ENCODE results near the gene ABHD12B. TPM values are rescaled to one million over a fixed set of nuclear protein-coding genes. Genes with fewer than 3 reads are reported as not detected.

ABHD12B gene
- total and polyA plus RNA-seq, 9 of the 15 experiments (the other 6 are each of a cell fraction or from before 2014, with no cell fraction given) = not detected

DNA sequence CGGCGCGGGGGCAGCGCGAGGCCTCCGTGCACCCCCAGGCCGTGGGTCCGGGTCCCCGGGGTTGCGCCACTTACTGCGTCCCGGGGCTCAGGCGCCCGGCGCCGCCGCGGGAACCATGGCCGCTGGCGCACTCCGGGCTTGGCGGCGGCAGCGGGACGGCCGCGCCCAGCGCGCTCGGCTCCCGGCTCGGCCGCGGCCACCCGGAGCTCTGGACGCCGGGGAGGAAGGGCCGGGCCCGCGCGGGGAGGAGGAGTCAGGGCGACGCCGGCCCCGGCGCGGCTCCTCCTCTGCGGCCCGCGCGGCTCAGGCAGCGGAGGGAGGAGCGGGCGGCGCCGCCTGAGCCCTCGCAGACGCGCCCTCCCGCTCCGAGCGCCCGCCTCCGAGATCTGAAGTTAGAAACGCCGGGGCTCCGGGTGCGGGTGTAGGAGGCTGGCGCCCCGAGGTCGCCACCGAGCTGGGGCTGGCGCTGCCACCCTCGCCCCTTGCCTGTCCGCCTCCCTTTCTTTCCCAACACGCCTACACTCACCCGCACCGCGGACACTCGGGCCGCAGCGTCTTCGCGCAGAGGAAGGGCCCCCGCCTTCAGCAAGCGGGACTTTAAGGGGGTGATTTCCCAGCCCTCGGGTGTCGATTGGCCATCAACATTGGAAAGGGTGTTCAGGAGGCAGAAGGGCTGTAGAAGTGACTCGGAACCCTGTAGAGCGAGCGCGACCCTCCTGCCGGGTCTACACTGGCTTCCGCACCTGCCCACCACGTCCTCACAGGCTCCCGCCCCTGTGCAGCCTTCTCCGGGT, 40.7 kb upstream of the ABHD12B start, which contains the start of gene NIN:
NIN (minus strand) TSS at position 231 of the 794 bp plus-strand sequence. CDS start 9,106 bp downstream, outside the sequence.
- ChIA-PET CTCF (ENCODE audit: low intra/inter-chr PET ratio) (no interaction called here), POLR2A (no interaction called here)
- BruUV-seq (replicated peaks) = no TSS peak
- Histone ChIP-seq H3K27ac (ENCODE audit: extremely low read depth, low read depth, low read length) (no peak within 1 kb of the TSS), H3K9me1 (ENCODE audit: control insufficient read depth, insufficient read depth, low read length) (no peaks in the 10 kb centered on the region), H3K9ac (ENCODE audit: insufficient read depth in 1 of 2, low read depth in 2 of 2, low read length in 2 of 2) (peak within 1 kb of the TSS; percentile 12 to 91; a peak in 3 of 4 replicates), H2AFZ (ENCODE audit: low read depth, low read length) (peak within 1 kb of the TSS; percentile 77), H3K4me1 (replicated peaks in 1 of 2; ENCODE audit: control insufficient read depth in 2 of 2, insufficient read depth in 2 of 2, low read length in 2 of 2) (peaks cover 0 to 19% of the 10 kb centered on the region in 2 experiments; a peak in 3 of 5 replicates), H3K4me3 (peak within 1 kb of the TSS; percentile 58), H3K36me3 (ENCODE audit: control insufficient read depth, insufficient read depth, low read length) (no peaks in the 10 kb centered on the region), H3K4me2 (ENCODE audit: insufficient read depth, low read length) (peak within 1 kb of the TSS; percentile 82), H3K9me3 (replicated peaks; ENCODE audit: control insufficient read depth, insufficient read depth, low read depth, low read length) (no peaks in the 10 kb centered on the region), H3K27me3 (ENCODE audit: control insufficient read depth in 2 of 2, insufficient read depth in 2 of 2, low read length in 2 of 2) (peaks cover 7 to 19% of the 10 kb centered on the region in 2 experiments; a peak in 3 of 5 replicates), H4K20me1 (replicated peaks; ENCODE audit: control insufficient read depth, insufficient read depth, low read length) (peaks cover 5% of the 10 kb centered on the region; the same call in 1 of the 2 replicates), H3K79me2 (ENCODE audit: control insufficient read depth, insufficient read depth, low read length) (no peaks in the 10 kb centered on the region)
- ATAC-seq = peak; percentile 99
- DNase-seq (ENCODE audit: extremely low read depth in 1 of 4, low spot score in 3 of 4) = peak; percentile 75 to 79 (median 77)
- FAIRE-seq = no peak
- intact Hi-C loops (cut with micrococcal nuclease) = no loop called here
- in situ Hi-C loops (cut with MboI) = no loop called here
- WGBS (ENCODE audit: insufficient coverage, low coverage, missing lambda C conversion rate) = 3% methylated on average over 7 of the region's 97 CpGs
- TF ChIP-seq CBFA2T2 (conservative IDR thresholded peaks at IDR 0.05) (no peak), HNRNPK (IDR thresholded peaks at IDR 0.05; ENCODE audit: low read depth, low read length, poor library complexity, severe bottlenecking) (no peak), POLR2A (conservative IDR thresholded peaks at IDR 0.05) (no peak), YY1 (IDR thresholded peaks at IDR 0.05; ENCODE audit: borderline replicate concordance in 1 of 3, control insufficient read depth in 1 of 3, extremely low read depth in 1 of 3, insufficient read depth in 3 of 3, insufficient read length in 1 of 3, insufficient replicate concordance in 2 of 3, low read depth in 1 of 3, low read length in 2 of 3) (peak in 2 of 3 experiments; percentile 32 to 34), ZNF740 (CRISPR knock-in tag; IDR thresholded peaks at IDR 0.05) (no peak), ZNF740 (tag; IDR thresholded peaks at IDR 0.05) (no peak), THRB (CRISPR knock-in tag; conservative IDR thresholded peaks at IDR 0.05) (no peak), ELK1 (CRISPR knock-in tag; IDR thresholded peaks at IDR 0.05) (no peak), ESRRB (CRISPR knock-in tag; IDR thresholded peaks at IDR 0.05; ENCODE audit: borderline replicate concordance) (no peak), COPS2 (conservative IDR thresholded peaks at IDR 0.05) (no peak), ADNP (tag; IDR thresholded peaks at IDR 0.05) (no peak), ZFPM2 (CRISPR knock-in tag; IDR thresholded peaks at IDR 0.05) (no peak)
- TF ChIP-seq, protein P1, sequence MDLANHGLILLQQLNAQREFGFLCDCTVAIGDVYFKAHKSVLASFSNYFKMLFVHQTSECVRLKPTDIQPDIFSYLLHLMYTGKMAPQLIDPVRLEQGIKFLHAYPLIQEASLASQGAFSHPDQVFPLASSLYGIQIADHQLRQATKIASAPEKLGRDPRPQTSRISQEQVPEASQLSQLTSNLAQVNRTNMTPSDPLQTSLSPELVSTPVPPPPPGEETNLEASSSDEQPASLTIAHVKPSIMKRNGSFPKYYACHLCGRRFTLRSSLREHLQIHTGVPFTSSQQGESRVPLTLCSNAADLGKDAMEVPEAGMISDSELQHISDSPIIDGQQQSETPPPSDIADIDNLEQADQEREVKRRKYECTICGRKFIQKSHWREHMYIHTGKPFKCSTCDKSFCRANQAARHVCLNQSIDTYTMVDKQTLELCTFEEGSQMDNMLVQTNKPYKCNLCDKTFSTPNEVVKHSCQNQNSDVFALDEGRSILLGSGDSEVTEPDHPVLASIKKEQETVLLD (IDR thresholded peaks at IDR 0.05) = no peak
